ENCODE measurements around the gene COL6A3. TPM values are rescaled to one million over a fixed set of nuclear protein-coding genes. Genes with fewer than 3 reads are reported as not detected.

Gene COL6A3
- total RNA-seq, 1 experiment from 2014 or later: 0.86 TPM

- H3K9me3 ChIP-seq (ENCODE audit: low read depth, low read length, poor library complexity, severe bottlenecking): no peaks in the 10 kb centered on the region
- DNase-seq (ENCODE audit: low spot score): no peak
- no TSS peak for BruUV-seq (replicated peaks)
- H3K4me3 ChIP-seq (ENCODE audit: low read depth, low read length, poor library complexity, severe bottlenecking): no peak overlapping the region
- no peak overlapping the region for H3K27ac ChIP-seq (ENCODE audit: low read depth, low read length, poor library complexity, severe bottlenecking)
- H3K36me3 ChIP-seq (ENCODE audit: insufficient read depth, low read length, poor library complexity, severe bottlenecking): no peaks in the 10 kb centered on the region
- no peaks in the 10 kb centered on the region for H3K4me1 ChIP-seq (ENCODE audit: insufficient read depth, low read length, poor library complexity, severe bottlenecking)
- ChIA-PET CTCF (no interaction called here), POLR2A (ENCODE audit: low non-redundant PET) (no interaction called here)
- TF ChIP-seq EZH2 (IDR thresholded peaks at IDR 0.05; ENCODE audit: borderline replicate concordance, low read depth, low read length, poor library complexity, severe bottlenecking): no peak
- TF ChIP-seq, protein P1, sequence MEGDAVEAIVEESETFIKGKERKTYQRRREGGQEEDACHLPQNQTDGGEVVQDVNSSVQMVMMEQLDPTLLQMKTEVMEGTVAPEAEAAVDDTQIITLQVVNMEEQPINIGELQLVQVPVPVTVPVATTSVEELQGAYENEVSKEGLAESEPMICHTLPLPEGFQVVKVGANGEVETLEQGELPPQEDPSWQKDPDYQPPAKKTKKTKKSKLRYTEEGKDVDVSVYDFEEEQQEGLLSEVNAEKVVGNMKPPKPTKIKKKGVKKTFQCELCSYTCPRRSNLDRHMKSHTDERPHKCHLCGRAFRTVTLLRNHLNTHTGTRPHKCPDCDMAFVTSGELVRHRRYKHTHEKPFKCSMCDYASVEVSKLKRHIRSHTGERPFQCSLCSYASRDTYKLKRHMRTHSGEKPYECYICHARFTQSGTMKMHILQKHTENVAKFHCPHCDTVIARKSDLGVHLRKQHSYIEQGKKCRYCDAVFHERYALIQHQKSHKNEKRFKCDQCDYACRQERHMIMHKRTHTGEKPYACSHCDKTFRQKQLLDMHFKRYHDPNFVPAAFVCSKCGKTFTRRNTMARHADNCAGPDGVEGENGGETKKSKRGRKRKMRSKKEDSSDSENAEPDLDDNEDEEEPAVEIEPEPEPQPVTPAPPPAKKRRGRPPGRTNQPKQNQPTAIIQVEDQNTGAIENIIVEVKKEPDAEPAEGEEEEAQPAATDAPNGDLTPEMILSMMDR (conservative IDR thresholded peaks at IDR 0.05; ENCODE audit: low read depth, low read length): no peak
- intact Hi-C loops (cut with micrococcal nuclease; ENCODE audit: unreplicated experiment): no loop called here
- H3K27me3 ChIP-seq (replicated peaks; ENCODE audit: insufficient read depth, low read depth, low read length, poor library complexity): peaks cover 5% of the 10 kb centered on the region
Measured at GRCh38 chr2:237425320-237425719, 11.4 kb upstream of the COL6A3 start.

GRCh38 chr2:237424544-237424943, 10.6 kb upstream of the COL6A3 start:
- no TSS peak for BruUV-seq (replicated peaks)
- intact Hi-C loops (cut with micrococcal nuclease; ENCODE audit: unreplicated experiment): loop anchor here (5.0 kb wide), 1 partner anchor 53 kb away; no protein-coding TSS in a partner anchor

GRCh38 chr2:237423891-237424290, 9.9 kb upstream of the COL6A3 start:
- Histone ChIP-seq H3K36me3 (ENCODE audit: insufficient read depth, low read length, poor library complexity, severe bottlenecking) (no peaks in the 10 kb centered on the region), H3K4me3 (ENCODE audit: low read depth, low read length, poor library complexity, severe bottlenecking) (no peak overlapping the region), H3K4me1 (ENCODE audit: insufficient read depth, low read length, poor library complexity, severe bottlenecking) (no peaks in the 10 kb centered on the region), H3K27me3 (replicated peaks; ENCODE audit: insufficient read depth, low read depth, low read length, poor library complexity) (peaks cover 14% of the 10 kb centered on the region), H3K9me3 (ENCODE audit: low read depth, low read length, poor library complexity, severe bottlenecking) (no peaks in the 10 kb centered on the region), H3K27ac (ENCODE audit: low read depth, low read length, poor library complexity, severe bottlenecking) (no peak overlapping the region)
- intact Hi-C loops (cut with micrococcal nuclease; ENCODE audit: unreplicated experiment): loop anchor here (5.0 kb wide), 1 partner anchor 53 kb away; no protein-coding TSS in a partner anchor
- TF ChIP-seq, protein P1 (conservative IDR thresholded peaks at IDR 0.05; ENCODE audit: low read depth, low read length): no peak
- TF ChIP-seq EZH2 (IDR thresholded peaks at IDR 0.05; ENCODE audit: borderline replicate concordance, low read depth, low read length, poor library complexity, severe bottlenecking): no peak
- CTCF ChIA-PET: no interaction called here
- POLR2A ChIA-PET (ENCODE audit: low non-redundant PET): interaction anchor here (0.7 kb wide), 1 partner anchor 52 kb away, joined by 7 read pairs; no protein-coding TSS in a partner anchor
- BruUV-seq (replicated peaks): no TSS peak
- no peak for DNase-seq (ENCODE audit: low spot score)

More at GRCh38 chr2:237424544-237424943, 10.6 kb upstream of the COL6A3 start:
- no peak for DNase-seq (ENCODE audit: low spot score)
- TF ChIP-seq, protein P1 (conservative IDR thresholded peaks at IDR 0.05; ENCODE audit: low read depth, low read length): no peak
- TF ChIP-seq EZH2 (IDR thresholded peaks at IDR 0.05; ENCODE audit: borderline replicate concordance, low read depth, low read length, poor library complexity, severe bottlenecking): no peak
- CTCF ChIA-PET: no interaction called here
- H3K9me3 ChIP-seq (ENCODE audit: low read depth, low read length, poor library complexity, severe bottlenecking): no peaks in the 10 kb centered on the region
- POLR2A ChIA-PET (ENCODE audit: low non-redundant PET): no interaction called here
- no peaks in the 10 kb centered on the region for H3K4me1 ChIP-seq (ENCODE audit: insufficient read depth, low read length, poor library complexity, severe bottlenecking)
- H3K36me3 ChIP-seq (ENCODE audit: insufficient read depth, low read length, poor library complexity, severe bottlenecking): no peaks in the 10 kb centered on the region
- H3K4me3 ChIP-seq (ENCODE audit: low read depth, low read length, poor library complexity, severe bottlenecking): no peak overlapping the region
- H3K27ac ChIP-seq (ENCODE audit: low read depth, low read length, poor library complexity, severe bottlenecking): no peak overlapping the region
- H3K27me3 ChIP-seq (replicated peaks; ENCODE audit: insufficient read depth, low read depth, low read length, poor library complexity): peaks cover 10% of the 10 kb centered on the region

Measured in A673 (cell line).